GM18526 (cell line): ENCODE results near the gene SLC2A13.

Experiments
- POLR2A ChIP-seq: IDR thresholded peaks from 3 replicates; pipeline ENCODE4 v1.6.1; 2011; ENCODE audit not compliant: insufficient read length; ENCODE audit errors: extremely low read depth

SLC2A13 gene

GRCh38 chr12:39743655-39744054, 362.2 kb downstream of the SLC2A13 start:
- TF ChIP-seq POLR2A, result no peak

GRCh38 chr12:39736406-39736805, 369.5 kb downstream of the SLC2A13 start:
- TF ChIP-seq POLR2A, result no peak

DNA sequence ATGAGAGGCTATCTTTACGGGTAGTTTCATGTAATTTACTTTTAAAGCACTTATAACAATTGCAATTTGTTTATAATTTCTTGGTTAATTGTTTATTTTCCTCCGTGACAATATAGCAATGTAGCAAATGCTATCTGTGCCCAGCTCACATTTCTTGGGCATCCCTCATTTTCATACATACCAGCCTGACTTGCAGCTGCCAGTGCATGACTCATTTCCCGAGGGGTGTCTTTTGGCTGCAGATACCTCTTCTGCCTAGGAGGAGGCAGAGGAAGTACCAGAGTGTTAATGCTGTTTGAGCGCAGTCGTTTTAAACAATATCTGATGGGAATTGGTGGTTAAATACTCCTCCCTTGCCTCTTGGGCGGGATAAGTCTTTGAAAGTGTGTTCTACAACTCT, 382.1 kb downstream of the SLC2A13 start:
- no peak for TF ChIP-seq POLR2A

GRCh38 chr12:39722504-39722903, 383.4 kb downstream of the SLC2A13 start:
- no peak for TF ChIP-seq POLR2A

- TF ChIP-seq POLR2A, result no peak
These were observed 392.3 kb downstream of the SLC2A13 start for GRCh38 chr12:39713552-39713951.

DNA sequence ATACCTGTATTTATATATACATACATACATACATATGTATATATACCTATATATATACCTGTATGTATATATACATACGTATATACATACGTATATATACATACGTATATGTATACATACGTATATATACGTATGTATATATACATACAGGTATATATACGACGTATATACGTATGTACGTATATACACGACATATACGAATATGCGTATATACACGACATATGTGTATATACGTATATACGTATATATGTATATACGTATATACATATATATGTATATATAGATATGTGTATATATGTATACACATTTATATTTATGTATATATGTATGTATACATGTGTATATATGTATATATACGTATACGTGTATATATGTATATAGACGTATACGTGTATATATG, 393.5 kb downstream of the SLC2A13 start:
- no peak for TF ChIP-seq POLR2A
